Lower leg skin (tissue), 4 donors: Measurements from ENCODE around the gene NEGR1. TPM values are rescaled to one million over a fixed set of nuclear protein-coding genes. Genes with fewer than 3 reads are reported as not detected.

Source experiments
- DNase-seq, 2 donors: peaks; one replicate each; pipeline ENCODE4 v3.0.0-alpha.2; 2019; ENCODE audit warnings: low spot score in 2 of 2
- H3K4me3 ChIP-seq: fragments of 200-600 bp; sonication (generic); 2 replicates; pipeline ENCODE4 v1.5.1; 2017; ENCODE audit warnings: mild to moderate bottlenecking, low read depth; ENCODE audit not compliant: poor library complexity, severe bottlenecking
- POLR2A ChIP-seq, 2 donors: fragments of 450-650 bp; IDR thresholded peaks; one replicate each; pipeline ENCODE4 v1.6.1; 2016 to 2017; ENCODE audit warnings: antibody characterized with exemption in 2 of 2, mild to moderate bottlenecking in 1 of 2, moderate library complexity in 1 of 2
- WGBS, 2 donors: methylation state at CpG; one replicate each; pipeline ENCODE4 v1.1.5; 2018; 5-methylcytosine and 5-hydroxymethylcytosine counted together
- intact Hi-C: fragments of 100-400 bp; cut with DNase I; formaldehyde crosslinking; loops from one replicate; pipeline ENCODE4 v1.15.0; 2023; ENCODE audit warnings: low total_unique reads
- total RNA-seq, 4 donors: library from RNA; depleted of rRNA; stranded (reverse); fragments of >200 nt; gene quantifications; one replicate each; pipeline ENCODE4 v1.1.0, GENCODE V29; 2016
- TF ChIP-seq, protein P1 (sequence below), 3 donors: fragments of 450-650 bp; IDR thresholded peaks; one replicate each; pipeline ENCODE4 v1.5.1; 2016; ENCODE audit warnings: antibody characterized with exemption in 3 of 3, mild to moderate bottlenecking in 3 of 3, moderate library complexity in 2 of 3

Gene NEGR1
- total RNA-seq, 4 donors from 2014 or later: 4.1 to 13.6 (median 6.0) TPM

DNA sequence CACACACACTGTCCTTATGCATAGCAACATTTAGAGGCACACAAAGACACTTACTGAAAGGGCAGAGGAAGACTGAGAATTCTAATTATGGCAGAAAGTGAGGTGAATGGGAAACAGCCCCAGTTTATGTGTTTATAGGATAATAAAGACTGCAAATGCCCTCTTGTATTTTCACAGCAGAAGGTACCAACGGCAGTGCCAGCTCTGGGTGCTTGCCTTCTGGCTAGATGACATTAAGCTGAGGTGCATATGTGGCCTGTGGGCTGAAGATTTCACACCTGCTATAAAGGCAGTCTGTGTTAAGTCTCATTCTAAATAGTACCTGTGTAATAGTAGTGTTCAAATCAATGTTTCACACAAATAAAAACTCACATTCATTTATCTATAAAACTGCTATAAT is 854.3 kb downstream of the NEGR1 start:
- no peak overlapping the region for H3K4me3 ChIP-seq
- TF ChIP-seq, protein P1, sequence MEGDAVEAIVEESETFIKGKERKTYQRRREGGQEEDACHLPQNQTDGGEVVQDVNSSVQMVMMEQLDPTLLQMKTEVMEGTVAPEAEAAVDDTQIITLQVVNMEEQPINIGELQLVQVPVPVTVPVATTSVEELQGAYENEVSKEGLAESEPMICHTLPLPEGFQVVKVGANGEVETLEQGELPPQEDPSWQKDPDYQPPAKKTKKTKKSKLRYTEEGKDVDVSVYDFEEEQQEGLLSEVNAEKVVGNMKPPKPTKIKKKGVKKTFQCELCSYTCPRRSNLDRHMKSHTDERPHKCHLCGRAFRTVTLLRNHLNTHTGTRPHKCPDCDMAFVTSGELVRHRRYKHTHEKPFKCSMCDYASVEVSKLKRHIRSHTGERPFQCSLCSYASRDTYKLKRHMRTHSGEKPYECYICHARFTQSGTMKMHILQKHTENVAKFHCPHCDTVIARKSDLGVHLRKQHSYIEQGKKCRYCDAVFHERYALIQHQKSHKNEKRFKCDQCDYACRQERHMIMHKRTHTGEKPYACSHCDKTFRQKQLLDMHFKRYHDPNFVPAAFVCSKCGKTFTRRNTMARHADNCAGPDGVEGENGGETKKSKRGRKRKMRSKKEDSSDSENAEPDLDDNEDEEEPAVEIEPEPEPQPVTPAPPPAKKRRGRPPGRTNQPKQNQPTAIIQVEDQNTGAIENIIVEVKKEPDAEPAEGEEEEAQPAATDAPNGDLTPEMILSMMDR (IDR thresholded peaks at IDR 0.05): no peak
- no peak for TF ChIP-seq POLR2A (IDR thresholded peaks at IDR 0.05)
- no peak for DNase-seq
- WGBS, 2 donors: 28 to 53% methylated on average over 1 of the region's 1 CpG
- intact Hi-C loops: no loop called here

DNA sequence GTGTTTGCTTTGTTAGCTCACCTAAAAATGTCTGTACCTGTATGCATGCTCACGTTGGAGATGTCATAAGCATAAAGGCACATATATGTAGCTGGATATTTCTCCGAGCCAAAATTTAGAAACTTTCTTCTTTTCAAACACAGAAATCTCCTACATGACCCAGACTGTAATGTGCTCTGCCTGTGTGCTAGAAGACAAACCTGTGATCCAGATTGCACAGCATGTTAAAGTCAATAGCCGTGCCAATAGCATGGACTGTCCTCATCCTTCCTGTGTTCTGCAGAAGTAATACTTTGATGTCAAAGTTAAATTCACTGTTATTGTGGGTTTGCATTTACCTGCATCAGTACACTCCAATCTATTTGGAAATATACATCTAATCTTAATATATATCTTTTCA is 855.3 kb downstream of the NEGR1 start:
- H3K4me3 ChIP-seq: no peak overlapping the region
- no peak for DNase-seq
- intact Hi-C loops: no loop called here
- WGBS, 2 donors: 88 to 91% methylated on average over 3 of the region's 3 CpGs
- TF ChIP-seq POLR2A (IDR thresholded peaks at IDR 0.05): no peak
- TF ChIP-seq, protein P1 (IDR thresholded peaks at IDR 0.05): no peak

DNA sequence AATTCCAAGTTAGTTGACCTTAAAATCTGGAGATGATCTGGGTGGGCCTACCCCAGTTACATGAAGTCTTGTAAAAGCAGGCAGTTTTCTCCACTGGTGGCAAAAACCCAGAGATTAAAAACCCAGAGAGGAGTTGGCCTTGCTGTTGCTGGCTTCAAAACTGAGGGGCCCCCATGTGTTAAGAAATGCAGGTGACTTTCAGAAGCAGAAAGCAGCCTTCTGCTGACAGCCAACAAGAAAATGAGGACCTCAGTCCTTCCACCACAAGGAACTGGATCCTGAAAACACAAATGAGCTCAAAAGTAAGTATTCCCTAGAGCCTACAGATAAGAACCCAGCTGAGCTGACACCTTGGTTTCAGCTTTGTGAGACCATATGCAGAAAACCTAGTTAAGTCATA is 857.8 kb downstream of the NEGR1 start:
- no peak for DNase-seq
- no peak overlapping the region for H3K4me3 ChIP-seq
- no peak for TF ChIP-seq POLR2A (IDR thresholded peaks at IDR 0.05)
- TF ChIP-seq, protein P1 (IDR thresholded peaks at IDR 0.05): no peak
- intact Hi-C loops: no loop called here

DNA sequence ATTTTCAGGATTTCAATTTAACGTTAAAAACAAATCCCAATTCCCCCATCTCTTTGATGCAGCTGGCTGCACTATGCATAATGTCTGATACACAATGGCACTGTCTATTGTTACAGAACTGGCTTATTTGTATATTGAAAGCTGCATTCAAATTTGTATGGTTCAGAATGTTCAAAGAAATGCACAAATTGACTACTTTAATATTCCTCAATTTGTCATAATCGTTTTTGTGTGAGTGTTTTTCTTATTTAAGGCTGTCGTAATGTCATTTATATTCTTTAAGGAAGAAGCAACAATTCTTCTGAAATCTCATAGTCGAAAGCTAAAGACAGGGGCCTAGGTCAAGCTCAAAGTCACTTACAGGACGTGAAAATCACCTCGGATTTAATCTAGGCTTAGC is 860.1 kb downstream of the NEGR1 start:
- intact Hi-C loops: no loop called here
- DNase-seq: no peak
- 70% methylated on average over 6 of the region's 6 CpGs for WGBS, 2 donors
- TF ChIP-seq, protein P1 (IDR thresholded peaks at IDR 0.05): no peak
- no peak for TF ChIP-seq POLR2A (IDR thresholded peaks at IDR 0.05)
- no peak overlapping the region for H3K4me3 ChIP-seq

DNA sequence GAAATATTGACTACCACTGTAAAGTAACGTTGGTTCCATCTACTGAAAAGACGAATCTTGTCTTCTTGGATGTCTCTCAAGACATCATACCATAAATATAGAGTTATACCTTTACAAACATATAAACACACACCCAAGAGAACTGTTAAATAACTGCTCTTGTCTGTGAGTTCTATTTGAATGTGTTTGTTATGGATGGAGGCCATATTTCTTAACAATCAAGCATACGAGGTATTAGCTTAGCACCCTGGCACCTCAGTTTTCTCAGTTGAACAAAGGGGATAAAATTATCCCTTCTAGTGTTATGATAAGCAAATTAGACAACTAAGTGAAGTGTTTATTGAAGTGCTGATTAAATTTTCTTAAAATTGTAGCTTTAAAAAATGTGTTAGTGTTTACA is 864.9 kb downstream of the NEGR1 start:
- TF ChIP-seq, protein P1 (IDR thresholded peaks at IDR 0.05): no peak
- TF ChIP-seq POLR2A (IDR thresholded peaks at IDR 0.05): no peak
- 76 to 77% methylated on average over 3 of the region's 3 CpGs for WGBS, 2 donors
- no peak overlapping the region for H3K4me3 ChIP-seq
- no peak for DNase-seq
- intact Hi-C loops: no loop called here

DNA sequence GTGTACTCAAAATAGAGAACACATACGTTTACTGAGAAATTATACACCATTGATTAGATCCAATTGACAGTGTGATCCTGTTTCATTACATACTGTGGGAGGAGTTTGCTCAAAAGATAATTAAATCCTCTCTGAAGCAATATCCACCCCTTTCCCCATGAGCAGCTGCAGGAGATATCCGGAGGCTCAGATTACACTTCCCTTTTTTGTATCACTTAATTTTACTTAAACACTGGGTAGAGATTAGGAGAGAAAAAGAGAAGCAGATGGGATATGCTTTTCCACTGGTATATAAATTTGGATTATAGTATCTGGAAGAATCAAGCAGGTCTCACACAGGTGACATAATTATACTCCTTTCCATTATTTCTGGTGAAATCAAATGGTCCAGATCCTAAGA is 868.2 kb downstream of the NEGR1 start:
- 22 to 26% methylated on average over 2 of the region's 2 CpGs for WGBS, 2 donors
- no peak for TF ChIP-seq POLR2A (IDR thresholded peaks at IDR 0.05)
- TF ChIP-seq, protein P1 (IDR thresholded peaks at IDR 0.05): no peak
- H3K4me3 ChIP-seq: no peak overlapping the region
- intact Hi-C loops: no loop called here
- no peak for DNase-seq
